GM23338 (cell line): ENCODE measurements around the gene AP4S1. TPM values are rescaled to one million over a fixed set of nuclear protein-coding genes. Genes with fewer than 3 reads are reported as not detected.

ENCODE experiments used
- ATAC-seq: fragments of 200-7000 bp; cut with Tn5 transposase; 3 replicates; pipeline ENCODE4 v1.9.1; 2020
- DNase-seq: peaks from one replicate; pipeline ENCODE4 v3.0.0-alpha.2; 2015; ENCODE audit warnings: low spot score
- H2AFZ ChIP-seq: fragments of 200-600 bp; sonication (generic); 2 replicates; pipeline ENCODE4 v1.8.0; 2016; ENCODE audit warnings: antibody characterized with exemption, mild to moderate bottlenecking, moderate library complexity
- H3F3A ChIP-seq: fragments of 200-600 bp; sonication (generic); replicated peaks from 2 replicates; pipeline ENCODE4 v1.8.0; 2017; ENCODE audit warnings: antibody characterized with exemption, mixed run types, low read depth
- H3K27ac ChIP-seq: fragments of 200-600 bp; sonication (generic); 2 replicates; pipeline ENCODE4 v1.6.1; 2016; ENCODE audit warnings: low read depth
- H3K27me3 ChIP-seq: fragments of 200-600 bp; sonication (generic); 2 replicates; pipeline ENCODE4 v1.8.0; 2016; ENCODE audit warnings: mild to moderate bottlenecking, mixed run types, moderate library complexity; ENCODE audit not compliant: insufficient read depth
- H3K36me3 ChIP-seq: fragments of 200-600 bp; sonication (generic); 2 replicates; pipeline ENCODE4 v1.8.0; 2016; ENCODE audit warnings: mild to moderate bottlenecking; ENCODE audit not compliant: insufficient read depth
- H3K4me1 ChIP-seq: fragments of 200-600 bp; sonication (generic); 2 replicates; pipeline ENCODE4 v1.8.0; 2016; ENCODE audit warnings: mild to moderate bottlenecking, moderate library complexity; ENCODE audit not compliant: insufficient read depth
- H3K4me2 ChIP-seq: fragments of 200-600 bp; sonication (generic); 2 replicates; pipeline ENCODE4 v1.7.1; 2017; ENCODE audit warnings: mixed run types
- H3K4me3 ChIP-seq: fragments of 200-600 bp; sonication (generic); 2 replicates; pipeline ENCODE4 v1.6.1; 2016; ENCODE audit warnings: mixed run types
- H3K79me2 ChIP-seq: fragments of 200-600 bp; sonication (generic); replicated peaks from 2 replicates; pipeline ENCODE4 v1.8.0; 2017; ENCODE audit warnings: mild to moderate bottlenecking; ENCODE audit not compliant: insufficient read depth
- H3K9me2 ChIP-seq: fragments of 200-600 bp; sonication (generic); 2 replicates; pipeline ENCODE4 v1.8.0; 2017; ENCODE audit not compliant: insufficient read depth
- H4K20me1 ChIP-seq: fragments of 200-600 bp; sonication (generic); replicated peaks from 2 replicates; pipeline ENCODE4 v1.8.0; 2017; ENCODE audit warnings: mild to moderate bottlenecking; ENCODE audit not compliant: insufficient read depth
- H3K27ac Mint-ChIP-seq: 2 replicates; pipeline ENCODE4 v1.8.0; 2020; ENCODE audit warnings: inconsistent platforms, mild to moderate bottlenecking, moderate library complexity, mixed read lengths
- H3K27me3 Mint-ChIP-seq: 3 replicates; pipeline ENCODE4 v1.8.0; 2022; ENCODE audit warnings: low read depth, mild to moderate bottlenecking, moderate library complexity, mixed read lengths, inconsistent platforms; ENCODE audit not compliant: insufficient read depth, poor library complexity
- H3K36me3 Mint-ChIP-seq: 3 replicates; pipeline ENCODE4 v1.8.0; 2021; ENCODE audit warnings: low read depth, mild to moderate bottlenecking, inconsistent platforms, moderate library complexity, mixed read lengths
- H3K4me1 Mint-ChIP-seq: 3 replicates; pipeline ENCODE4 v1.8.0; 2020; ENCODE audit warnings: mild to moderate bottlenecking, inconsistent platforms, mixed read lengths
- H3K4me3 Mint-ChIP-seq: 3 replicates; pipeline ENCODE4 v1.8.0; 2021; ENCODE audit warnings: moderate library complexity, mild to moderate bottlenecking, inconsistent platforms, mixed read lengths
- H3K9me3 Mint-ChIP-seq: 3 replicates; pipeline ENCODE4 v1.8.0; 2020; ENCODE audit warnings: moderate library complexity, mild to moderate bottlenecking, inconsistent platforms, mixed read lengths
- CREB1 ChIP-seq: fragments of 250-450 bp; sonication (Bioruptor Pico); IDR thresholded peaks from 2 replicates; pipeline ENCODE4 v1.5.0; 2020; ENCODE audit warnings: low read depth, mild to moderate bottlenecking, moderate library complexity
- EZH2 ChIP-seq: fragments of 200-600 bp; sonication (generic); IDR thresholded peaks from one replicate; pipeline ENCODE4 v1.8.0; 2017; ENCODE audit warnings: antibody characterized with exemption, mild to moderate bottlenecking, low read depth; ENCODE audit not compliant: unreplicated experiment
- EZH2phosphoT487 ChIP-seq: fragments of 200-600 bp; sonication (generic); IDR thresholded peaks from one replicate; pipeline ENCODE4 v1.8.1; 2018; ENCODE audit warnings: antibody characterized with exemption; ENCODE audit not compliant: unreplicated experiment
- JUNB ChIP-seq: IDR thresholded peaks from one replicate; pipeline ENCODE4 v1.6.1; 2016; ENCODE audit warnings: antibody characterized with exemption; ENCODE audit not compliant: unreplicated experiment
- NANOG ChIP-seq: IDR thresholded peaks from 2 replicates; pipeline ENCODE4 v1.6.1; 2016; ENCODE audit warnings: antibody characterized with exemption, borderline replicate concordance
- POLR2AphosphoS5 ChIP-seq: IDR thresholded peaks from 2 replicates; pipeline ENCODE4 v1.6.1; 2016; ENCODE audit warnings: antibody characterized with exemption, low read depth
- ZNF114 ChIP-seq: fragments of 250-450 bp; sonication (Bioruptor Pico); IDR thresholded peaks from 2 replicates; pipeline ENCODE4 v1.5.0; 2020; ENCODE audit warnings: mild to moderate bottlenecking, moderate library complexity
- polyA plus RNA-seq: library from polyadenylated mRNA; unstranded; fragments of >200 nt; fragmentation: Nextera tagmentation; extraction: Ambion mirVana; gene quantifications from 2 replicates; pipeline ENCODE4 v1.2.1, GENCODE V29; 2016
- total RNA-seq: library from RNA; depleted of rRNA; stranded (reverse); fragments of >200 nt; shearing (Covaris generic); gene quantifications from 2 replicates; pipeline ENCODE4 v1.2.3, GENCODE V29; 2014
- TF ChIP-seq, protein P1 (sequence below): fragments of 250-450 bp; sonication (Bioruptor Pico); IDR thresholded peaks from 2 replicates; pipeline ENCODE4 v1.5.0; 2020; ENCODE audit warnings: mild to moderate bottlenecking, moderate library complexity

Gene AP4S1
- total and polyA plus RNA-seq, 2 experiments from 2014 or later, result 13.4 to 15.7 TPM

DNA sequence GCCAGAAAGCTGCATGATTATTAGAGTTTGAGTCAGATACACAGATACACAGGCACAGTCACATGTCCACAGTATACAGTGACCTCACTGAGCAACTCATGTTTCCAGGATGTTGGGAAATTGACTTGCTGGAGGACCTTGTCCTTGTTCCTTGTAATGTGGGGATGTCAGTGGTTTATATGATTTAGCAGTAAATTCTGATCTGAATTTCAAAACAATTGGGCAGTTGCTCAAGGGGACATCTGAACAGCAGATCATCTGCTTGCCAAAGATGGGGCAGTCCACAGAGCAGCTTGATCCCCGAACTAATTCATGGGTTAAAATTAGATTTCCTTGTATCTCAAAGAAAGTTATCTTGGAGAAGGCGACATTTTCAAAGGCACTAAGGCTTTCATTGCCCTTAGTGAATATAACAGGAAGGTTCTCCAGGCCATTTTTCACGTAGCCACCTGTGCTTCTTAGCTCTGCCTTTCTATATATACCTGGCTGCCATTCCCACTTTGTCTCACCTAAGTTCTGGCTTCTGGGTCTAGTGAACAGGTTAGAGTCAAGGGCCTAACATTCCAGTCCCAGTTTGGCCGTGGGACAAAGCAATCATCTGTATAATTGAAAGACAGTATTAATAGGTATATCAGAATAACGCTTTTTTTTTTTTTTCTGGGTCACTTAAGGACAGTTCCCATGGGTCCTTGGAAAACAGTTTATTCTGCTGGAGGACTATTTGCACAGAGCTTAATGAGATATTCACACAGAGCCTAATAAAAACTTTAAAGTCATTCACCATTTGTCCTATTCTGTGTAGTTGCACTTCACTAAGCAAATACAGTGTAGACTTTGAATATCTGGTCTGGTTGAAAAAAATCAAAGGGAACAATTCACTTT lies 65.7 kb downstream of the AP4S1 start:
- H4K20me1 ChIP-seq, result no peaks in the 10 kb centered on the region
- H3K27ac Mint-ChIP-seq, result no peak overlapping the region; the same call in 1 of the 2 replicates
- H3K4me3 ChIP-seq, result no peak overlapping the region
- ATAC-seq (no peak), DNase-seq (no peak)
- H3K4me1 ChIP-seq, result no peaks in the 10 kb centered on the region
- no peaks in the 10 kb centered on the region for H3K79me2 ChIP-seq
- no peak for TF ChIP-seq JUNB
- TF ChIP-seq ZNF114 (CRISPR knock-in tag), result no peak
- TF ChIP-seq, protein P1, sequence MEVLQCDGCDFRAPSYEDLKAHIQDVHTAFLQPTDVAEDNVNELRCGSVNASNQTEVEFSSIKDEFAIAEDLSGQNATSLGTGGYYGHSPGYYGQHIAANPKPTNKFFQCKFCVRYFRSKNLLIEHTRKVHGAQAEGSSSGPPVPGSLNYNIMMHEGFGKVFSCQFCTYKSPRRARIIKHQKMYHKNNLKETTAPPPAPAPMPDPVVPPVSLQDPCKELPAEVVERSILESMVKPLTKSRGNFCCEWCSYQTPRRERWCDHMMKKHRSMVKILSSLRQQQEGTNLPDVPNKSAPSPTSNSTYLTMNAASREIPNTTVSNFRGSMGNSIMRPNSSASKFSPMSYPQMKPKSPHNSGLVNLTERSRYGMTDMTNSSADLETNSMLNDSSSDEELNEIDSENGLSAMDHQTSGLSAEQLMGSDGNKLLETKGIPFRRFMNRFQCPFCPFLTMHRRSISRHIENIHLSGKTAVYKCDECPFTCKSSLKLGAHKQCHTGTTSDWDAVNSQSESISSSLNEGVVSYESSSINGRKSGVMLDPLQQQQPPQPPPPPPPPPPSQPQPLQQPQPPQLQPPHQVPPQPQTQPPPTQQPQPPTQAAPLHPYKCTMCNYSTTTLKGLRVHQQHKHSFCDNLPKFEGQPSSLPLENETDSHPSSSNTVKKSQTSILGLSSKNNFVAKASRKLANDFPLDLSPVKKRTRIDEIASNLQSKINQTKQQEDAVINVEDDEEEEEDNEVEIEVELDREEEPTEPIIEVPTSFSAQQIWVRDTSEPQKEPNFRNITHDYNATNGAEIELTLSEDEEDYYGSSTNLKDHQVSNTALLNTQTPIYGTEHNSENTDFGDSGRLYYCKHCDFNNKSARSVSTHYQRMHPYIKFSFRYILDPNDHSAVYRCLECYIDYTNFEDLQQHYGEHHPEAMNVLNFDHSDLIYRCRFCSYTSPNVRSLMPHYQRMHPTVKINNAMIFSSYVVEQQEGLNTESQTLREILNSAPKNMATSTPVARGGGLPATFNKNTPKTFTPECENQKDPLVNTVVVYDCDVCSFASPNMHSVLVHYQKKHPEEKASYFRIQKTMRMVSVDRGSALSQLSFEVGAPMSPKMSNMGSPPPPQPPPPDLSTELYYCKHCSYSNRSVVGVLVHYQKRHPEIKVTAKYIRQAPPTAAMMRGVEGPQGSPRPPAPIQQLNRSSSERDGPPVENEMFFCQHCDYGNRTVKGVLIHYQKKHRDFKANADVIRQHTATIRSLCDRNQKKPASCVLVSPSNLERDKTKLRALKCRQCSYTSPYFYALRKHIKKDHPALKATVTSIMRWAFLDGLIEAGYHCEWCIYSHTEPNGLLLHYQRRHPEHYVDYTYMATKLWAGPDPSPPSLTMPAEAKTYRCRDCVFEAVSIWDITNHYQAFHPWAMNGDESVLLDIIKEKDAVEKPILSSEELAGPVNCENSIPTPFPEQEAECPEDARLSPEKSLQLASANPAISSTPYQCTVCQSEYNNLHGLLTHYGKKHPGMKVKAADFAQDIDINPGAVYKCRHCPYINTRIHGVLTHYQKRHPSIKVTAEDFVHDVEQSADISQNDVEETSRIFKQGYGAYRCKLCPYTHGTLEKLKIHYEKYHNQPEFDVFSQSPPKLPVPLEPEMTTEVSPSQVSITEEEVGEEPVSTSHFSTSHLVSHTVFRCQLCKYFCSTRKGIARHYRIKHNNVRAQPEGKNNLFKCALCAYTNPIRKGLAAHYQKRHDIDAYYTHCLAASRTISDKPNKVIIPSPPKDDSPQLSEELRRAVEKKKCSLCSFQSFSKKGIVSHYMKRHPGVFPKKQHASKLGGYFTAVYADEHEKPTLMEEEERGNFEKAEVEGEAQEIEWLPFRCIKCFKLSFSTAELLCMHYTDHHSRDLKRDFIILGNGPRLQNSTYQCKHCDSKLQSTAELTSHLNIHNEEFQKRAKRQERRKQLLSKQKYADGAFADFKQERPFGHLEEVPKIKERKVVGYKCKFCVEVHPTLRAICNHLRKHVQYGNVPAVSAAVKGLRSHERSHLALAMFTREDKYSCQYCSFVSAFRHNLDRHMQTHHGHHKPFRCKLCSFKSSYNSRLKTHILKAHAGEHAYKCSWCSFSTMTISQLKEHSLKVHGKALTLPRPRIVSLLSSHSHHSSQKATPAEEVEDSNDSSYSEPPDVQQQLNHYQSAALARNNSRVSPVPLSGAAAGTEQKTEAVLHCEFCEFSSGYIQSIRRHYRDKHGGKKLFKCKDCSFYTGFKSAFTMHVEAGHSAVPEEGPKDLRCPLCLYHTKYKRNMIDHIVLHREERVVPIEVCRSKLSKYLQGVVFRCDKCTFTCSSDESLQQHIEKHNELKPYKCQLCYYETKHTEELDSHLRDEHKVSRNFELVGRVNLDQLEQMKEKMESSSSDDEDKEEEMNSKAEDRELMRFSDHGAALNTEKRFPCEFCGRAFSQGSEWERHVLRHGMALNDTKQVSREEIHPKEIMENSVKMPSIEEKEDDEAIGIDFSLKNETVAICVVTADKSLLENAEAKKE (CRISPR knock-in tag), result no peak
- no peak for TF ChIP-seq CREB1
- TF ChIP-seq EZH2phosphoT487, result no peak
- TF ChIP-seq NANOG, result no peak
- no peak for TF ChIP-seq POLR2AphosphoS5
- TF ChIP-seq EZH2, result no peak
- no peaks in the 10 kb centered on the region for H3K4me1 Mint-ChIP-seq
- no peak overlapping the region for H3K4me3 Mint-ChIP-seq
- H3F3A ChIP-seq, result no peaks in the 10 kb centered on the region
- no peaks in the 10 kb centered on the region for H3K9me2 ChIP-seq
- no peak overlapping the region for H2AFZ ChIP-seq
- 0 out of 3 replicates have a peak, but pooled peaks cover 2% of the 10 kb centered on the region for H3K36me3 Mint-ChIP-seq
- no peak overlapping the region for H3K27ac ChIP-seq
- no peaks in the 10 kb centered on the region for H3K27me3 ChIP-seq
- no peaks in the 10 kb centered on the region for H3K36me3 ChIP-seq
- no peaks in the 10 kb centered on the region for H3K9me3 Mint-ChIP-seq
- no peak overlapping the region for H3K4me2 ChIP-seq
- H3K27me3 Mint-ChIP-seq, result peaks cover 2% of the 10 kb centered on the region
